NCI-H1436 (cell line): ENCODE data around the gene ILKAP.

Source experiments
- DNase-seq: peaks from one replicate; lab custom pipeline; 2025; lab: John Stamatoyannopoulos, UW

The ILKAP gene

GRCh38 chr2:238152771-238153688 lies 50.5 kb downstream of the ILKAP start:
- DNase-seq = no peak

GRCh38 chr2:238151628-238152235 lies 51.8 kb downstream of the ILKAP start:
- no peak for DNase-seq

- DNase-seq = no peak
Measured at GRCh38 chr2:238151205-238151604, 52.3 kb downstream of the ILKAP start.

DNA sequence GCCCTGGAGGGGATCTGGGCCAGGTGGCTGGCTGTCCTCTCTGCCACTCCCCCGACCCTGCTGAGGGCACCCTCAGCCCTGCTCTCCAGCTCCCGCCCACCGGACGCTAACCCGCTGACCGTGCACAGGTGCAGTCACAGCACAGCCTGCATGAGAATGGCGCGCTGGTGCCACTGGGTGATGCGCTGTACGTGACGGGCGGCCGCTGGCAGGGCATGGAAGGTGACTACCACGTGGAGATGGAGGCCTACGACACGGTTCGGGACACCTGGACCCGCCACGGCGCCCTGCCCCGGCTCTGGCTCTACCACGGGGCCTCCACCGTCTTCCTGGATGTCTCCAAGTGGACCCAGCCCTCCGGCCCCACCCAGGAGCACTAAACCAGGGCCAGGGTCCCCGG lies 52.8 kb downstream of the ILKAP start:
- DNase-seq = no peak

GRCh38 chr2:238149841-238150572 lies 53.5 kb downstream of the ILKAP start:
- DNase-seq = no peak

- DNase-seq = no peak
Measured at GRCh38 chr2:238148981-238149380, 54.5 kb downstream of the ILKAP start.

GRCh38 chr2:238146884-238147544 lies 56.5 kb downstream of the ILKAP start:
- DNase-seq = no peak

DNA sequence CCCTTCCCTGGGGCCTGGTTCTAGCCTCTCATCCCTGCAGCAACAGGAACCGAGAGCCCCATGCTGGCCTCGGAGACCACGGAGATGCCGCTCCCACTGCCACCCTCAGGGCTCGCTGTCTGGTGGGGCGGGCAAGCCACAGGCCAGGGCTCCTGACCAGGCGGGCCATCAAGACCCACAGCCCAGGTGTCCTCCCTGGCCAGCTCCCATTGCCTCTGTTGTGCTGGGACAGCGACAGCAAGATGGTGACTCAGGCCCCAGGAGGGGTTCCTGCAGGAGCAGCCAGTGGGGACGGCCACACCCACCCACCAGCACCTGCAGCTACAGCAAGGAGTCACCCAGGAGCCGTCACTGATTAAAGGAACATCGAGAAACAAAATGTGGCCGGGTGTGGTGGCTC lies 57.6 kb downstream of the ILKAP start:
- DNase-seq = no peak

GRCh38 chr2:238145046-238145445 lies 58.4 kb downstream of the ILKAP start:
- DNase-seq = no peak

GRCh38 chr2:238144262-238144661 lies 59.2 kb downstream of the ILKAP start:
- DNase-seq = no peak

- no peak for DNase-seq
Measured at GRCh38 chr2:238143239-238143951, 60.1 kb downstream of the ILKAP start.

GRCh38 chr2:238142382-238143205 lies 60.9 kb downstream of the ILKAP start:
- no peak for DNase-seq

GRCh38 chr2:238141541-238142318 lies 61.8 kb downstream of the ILKAP start:
- DNase-seq = no peak

DNA sequence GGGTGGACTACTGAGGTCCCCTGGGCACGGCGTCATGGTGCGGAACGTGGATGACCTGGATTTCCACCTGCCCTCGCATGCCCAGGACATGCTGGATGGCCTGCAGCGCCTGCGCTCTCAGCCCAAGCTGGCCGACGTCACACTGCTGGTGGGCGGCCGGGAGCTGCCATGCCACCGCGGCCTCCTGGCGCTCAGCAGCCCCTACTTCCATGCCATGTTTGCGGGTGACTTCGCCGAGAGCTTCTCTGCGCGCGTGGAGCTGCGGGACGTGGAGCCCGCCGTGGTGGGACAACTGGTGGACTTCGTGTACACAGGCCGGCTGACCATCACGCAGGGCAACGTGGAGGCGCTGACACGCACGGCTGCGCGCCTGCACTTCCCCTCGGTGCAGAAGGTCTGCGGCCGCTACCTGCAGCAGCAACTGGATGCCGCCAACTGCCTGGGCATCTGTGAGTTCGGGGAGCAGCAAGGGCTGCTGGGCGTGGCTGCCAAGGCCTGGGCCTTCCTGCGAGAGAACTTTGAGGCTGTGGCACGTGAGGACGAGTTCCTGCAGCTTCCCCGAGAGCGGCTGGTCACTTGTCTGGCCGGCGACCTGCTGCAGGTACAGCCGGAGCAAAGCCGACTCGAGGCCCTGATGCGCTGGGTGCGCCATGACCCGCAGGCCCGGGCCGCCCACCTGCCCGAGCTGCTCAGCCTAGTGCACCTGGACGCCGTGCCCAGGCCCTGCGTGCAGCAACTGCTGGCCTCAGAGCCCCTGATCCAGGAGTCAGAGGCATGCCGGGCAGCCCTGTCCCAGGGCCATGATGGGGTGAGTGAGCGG lies 62.6 kb downstream of the ILKAP start:
- DNase-seq = no peak

DNA sequence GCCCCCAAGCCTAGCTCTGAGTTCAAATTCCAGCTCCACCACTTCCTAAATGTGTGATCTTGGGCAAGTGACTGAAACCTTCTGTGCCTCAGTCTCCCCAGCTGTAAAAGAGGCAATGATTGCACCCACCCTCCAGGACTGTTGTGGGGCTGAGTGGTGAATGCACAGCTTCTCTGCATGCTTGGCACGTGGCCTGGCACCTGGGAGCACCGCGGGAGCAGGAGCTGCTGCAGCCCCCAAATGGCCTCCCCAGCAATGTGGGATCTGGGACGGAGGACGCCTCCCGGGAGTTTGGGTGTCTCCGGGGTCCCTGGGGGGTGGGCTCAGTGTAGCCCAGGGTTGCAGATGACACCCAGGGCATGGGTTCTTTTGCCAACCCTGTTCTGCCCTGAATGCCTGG lies 63.5 kb downstream of the ILKAP start:
- no peak for DNase-seq

- DNase-seq = no peak
Measured at GRCh38 chr2:238139196-238140039, 64.1 kb downstream of the ILKAP start.

DNA sequence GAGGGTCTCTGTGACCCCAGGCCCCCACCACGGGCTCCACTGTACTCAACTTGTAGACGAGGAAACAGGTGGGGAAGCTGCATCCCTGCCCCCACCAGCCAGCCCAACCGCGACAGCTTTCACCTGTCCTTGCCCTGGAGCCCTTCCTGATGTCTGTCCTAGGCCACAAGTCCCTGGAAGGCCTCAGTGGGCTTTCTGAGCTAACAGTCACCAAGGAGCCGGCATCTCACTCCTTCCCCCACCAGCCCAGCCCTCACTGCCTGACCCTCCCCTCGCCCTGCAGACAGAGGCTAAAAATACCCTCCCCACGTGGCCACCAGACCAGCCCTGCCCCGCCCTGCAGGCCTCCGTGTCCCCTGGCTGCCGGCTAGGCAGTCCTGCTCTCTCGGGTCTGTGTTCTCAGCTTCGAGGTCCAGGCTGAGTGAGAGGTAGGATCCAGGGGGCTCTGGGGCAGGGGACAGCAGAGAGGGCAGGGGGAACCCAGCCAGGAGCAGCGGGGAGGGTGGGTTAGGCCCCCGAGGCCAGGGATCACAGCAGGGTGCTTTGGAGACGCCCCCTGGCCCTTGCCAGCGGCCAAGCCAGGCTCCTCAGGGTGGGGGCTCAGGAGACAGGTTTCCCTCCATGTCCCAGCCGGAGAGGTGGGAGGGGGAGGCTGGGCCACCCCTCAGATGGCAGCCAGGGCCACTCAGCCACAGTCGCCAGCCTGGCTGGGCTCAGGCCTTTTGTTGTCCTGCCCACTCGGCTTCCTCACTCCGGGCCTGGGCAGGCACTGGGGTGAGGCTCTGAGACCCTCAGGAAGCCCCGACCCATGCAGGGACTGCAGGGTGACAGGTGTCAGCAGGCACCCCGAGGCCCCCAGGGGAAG lies 64.9 kb downstream of the ILKAP start, which contains the start of gene KLHL30:
Gene KLHL30 (plus strand): TSS at position 338 of the 865 bp plus-strand sequence. CDS start 2,087 bp downstream, outside the sequence.
- no peak for DNase-seq
